Brain microvascular endothelial cell (primary cell): ENCODE measurements around the gene MACROD2.

Source experiments
- DNase-seq: peaks from one replicate; pipeline ENCODE4 v3.0.0-alpha.2; 2020
- H3K27ac ChIP-seq: fragments of 250-450 bp; sonication (Bioruptor Pico); 2 replicates; pipeline ENCODE4 v1.5.1; 2020; ENCODE audit warnings: mild to moderate bottlenecking, moderate library complexity
- H3K27me3 ChIP-seq: fragments of 250-450 bp; sonication (Bioruptor Pico); replicated peaks from 2 replicates; pipeline ENCODE4 v1.5.1; 2020; ENCODE audit warnings: mild to moderate bottlenecking
- H3K36me3 ChIP-seq: fragments of 250-450 bp; sonication (Bioruptor Pico); replicated peaks from 2 replicates; pipeline ENCODE4 v1.5.1; 2020; ENCODE audit warnings: mild to moderate bottlenecking
- H3K4me3 ChIP-seq: 2 replicates; pipeline ENCODE4 v1.5.1; 2011; ENCODE audit warnings: low read depth, mild to moderate bottlenecking, control low read depth, low read length, moderate library complexity
- CTCF ChIP-seq: IDR thresholded peaks from 2 replicates; pipeline ENCODE4 v1.5.1; 2011; ENCODE audit warnings: low read depth, mild to moderate bottlenecking, moderate library complexity, low read length, control low read depth, inconsistent platforms; ENCODE audit errors: missing control alignments
- in situ Hi-C: cut with HindIII; loops from 2 replicates; pipeline ENCODE4 v1.10.0; 2017; ENCODE audit warnings: low sequenced_read_pairs, low pct_ligation_motif_present

Gene MACROD2

GRCh38 chr20:14986656-14987055, 991.3 kb downstream of the MACROD2 start:
- no peak for TF ChIP-seq CTCF
- Histone ChIP-seq H3K27me3 (no peaks in the 10 kb centered on the region), H3K36me3 (no peaks in the 10 kb centered on the region), H3K4me3 (no peak overlapping the region), H3K27ac (no peak overlapping the region)
- DNase-seq, result no peak
- in situ Hi-C loops, result no loop called here

GRCh38 chr20:14989535-14990290, 994.4 kb downstream of the MACROD2 start:
- in situ Hi-C loops, result no loop called here
- Histone ChIP-seq H3K27me3 (no peaks in the 10 kb centered on the region), H3K4me3 (no peak overlapping the region), H3K27ac (no peak overlapping the region), H3K36me3 (no peaks in the 10 kb centered on the region)
- no peak for DNase-seq
- TF ChIP-seq CTCF, result no peak

GRCh38 chr20:14991023-14991422, 995.7 kb downstream of the MACROD2 start:
- no peak overlapping the region for H3K4me3 ChIP-seq
- H3K27me3 ChIP-seq, result no peaks in the 10 kb centered on the region
- in situ Hi-C loops, result no loop called here
- no peaks in the 10 kb centered on the region for H3K36me3 ChIP-seq
- no peak for TF ChIP-seq CTCF
- no peak overlapping the region for H3K27ac ChIP-seq
- DNase-seq, result peak; percentile 7

- Histone ChIP-seq H3K4me3 (no peak overlapping the region), H3K36me3 (no peaks in the 10 kb centered on the region), H3K27me3 (no peaks in the 10 kb centered on the region), H3K27ac (no peak overlapping the region)
- in situ Hi-C loops, result no loop called here
- TF ChIP-seq CTCF, result no peak
- DNase-seq, result peak; percentile 11
These were observed 996.8 kb downstream of the MACROD2 start for GRCh38 chr20:14992153-14992552.

GRCh38 chr20:14992961-14993360, 997.6 kb downstream of the MACROD2 start:
- Histone ChIP-seq H3K27me3 (no peaks in the 10 kb centered on the region), H3K36me3 (no peaks in the 10 kb centered on the region), H3K4me3 (no peak overlapping the region), H3K27ac (no peak overlapping the region)
- no peak for TF ChIP-seq CTCF
- in situ Hi-C loops, result no loop called here
- DNase-seq, result no peak
